ENCODE results near the gene PAH. TPM values are rescaled to one million over a fixed set of nuclear protein-coding genes. Genes with fewer than 3 reads are reported as not detected.

Gene PAH
- total and polyA plus RNA-seq, 2 of the 13 experiments (the other 11 are each of a cell fraction or from before 2014, with no cell fraction given): 192 to 451 TPM

GRCh38 chr12:102917026-102917787 lies at the start of gene PAH (continued):
- TF ChIP-seq, protein P1, sequence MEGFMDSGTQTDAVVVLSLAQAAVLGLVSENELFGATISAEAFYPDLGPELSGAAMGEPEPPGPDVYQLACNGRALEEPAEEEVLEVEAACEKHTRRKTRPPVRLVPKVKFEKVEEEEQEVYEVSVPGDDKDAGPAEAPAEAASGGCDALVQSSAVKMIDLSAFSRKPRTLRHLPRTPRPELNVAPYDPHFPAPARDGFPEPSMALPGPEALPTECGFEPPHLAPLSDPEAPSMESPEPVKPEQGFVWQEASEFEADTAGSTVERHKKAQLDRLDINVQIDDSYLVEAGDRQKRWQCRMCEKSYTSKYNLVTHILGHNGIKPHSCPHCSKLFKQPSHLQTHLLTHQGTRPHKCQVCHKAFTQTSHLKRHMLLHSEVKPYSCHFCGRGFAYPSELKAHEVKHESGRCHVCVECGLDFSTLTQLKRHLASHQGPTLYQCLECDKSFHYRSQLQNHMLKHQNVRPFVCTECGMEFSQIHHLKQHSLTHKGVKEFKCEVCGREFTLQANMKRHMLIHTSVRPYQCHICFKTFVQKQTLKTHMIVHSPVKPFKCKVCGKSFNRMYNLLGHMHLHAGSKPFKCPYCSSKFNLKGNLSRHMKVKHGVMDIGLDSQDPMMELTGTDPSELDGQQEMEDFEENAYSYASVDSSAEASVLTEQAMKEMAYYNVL (CRISPR knock-in tag; IDR thresholded peaks at IDR 0.05; ENCODE audit: borderline replicate concordance): peak; percentile 69; the same call in 1 of the 2 replicates
- TF ChIP-seq NFAT5 (CRISPR knock-in tag; IDR thresholded peaks at IDR 0.05): no peak
- TF ChIP-seq PCBP2 (optimal IDR thresholded peaks at IDR 0.05; ENCODE audit: low read depth, low read length, poor library complexity, severe bottlenecking): no peak
- no peak; the same call in 1 of the 2 replicates for TF ChIP-seq CCDC6 (CRISPR knock-in tag; IDR thresholded peaks at IDR 0.05)
- TF ChIP-seq PRMT3 (CRISPR knock-in tag; IDR thresholded peaks at IDR 0.05; ENCODE audit: borderline replicate concordance, low read depth): 0 out of 2 replicates have a peak, but pooled peaks have one; percentile 72
- peak; percentile 53; the same call in 1 of the 2 replicates for TF ChIP-seq ZHX1 (CRISPR knock-in tag; IDR thresholded peaks at IDR 0.05; ENCODE audit: low read depth)
- TF ChIP-seq TFDP1 (CRISPR knock-in tag; IDR thresholded peaks at IDR 0.05; ENCODE audit: borderline replicate concordance): peak; percentile 17; the same call in 1 of the 2 replicates
- peak; percentile 78 for TF ChIP-seq ELF1 (CRISPR knock-in tag; IDR thresholded peaks at IDR 0.05)
- peak; percentile 61; the same call in 1 of the 2 replicates for TF ChIP-seq FOSL2 (CRISPR knock-in tag; IDR thresholded peaks at IDR 0.05)
- TF ChIP-seq DMAP1 (CRISPR knock-in tag; IDR thresholded peaks at IDR 0.05): peak; percentile 70
- peak; percentile 64 for TF ChIP-seq ZNF414 (CRISPR knock-in tag; IDR thresholded peaks at IDR 0.05)
- TF ChIP-seq IKZF4 (CRISPR knock-in tag; IDR thresholded peaks at IDR 0.05; ENCODE audit: borderline replicate concordance, low read depth, not compliant biosample characterization): peak; percentile 83
- TF ChIP-seq DRAP1 (CRISPR knock-in tag; IDR thresholded peaks at IDR 0.05): peak; percentile 85
- TF ChIP-seq ZFP36L2 (CRISPR knock-in tag; IDR thresholded peaks at IDR 0.05): no peak
- TF ChIP-seq ZBTB1 (CRISPR knock-in tag; IDR thresholded peaks at IDR 0.05; ENCODE audit: borderline replicate concordance): no peak

Data from HepG2 (cell line).